Endothelial cell of umbilical vein (primary cell): ENCODE measurements around the gene NABP1. TPM values are rescaled to one million over a fixed set of nuclear protein-coding genes. Genes with fewer than 3 reads are reported as not detected.

Experiments used
- BruUV-seq: library from RNA; stranded (reverse); fragments of 400-500 nt; replicated peaks from 2 replicates; lab custom pipeline; 2021; lab: Mats Ljungman, UMichigan
- CTCF ChIA-PET: fragments of 300-600, 350-600 bp; sonication (Branson Sonifier 250); formaldehyde crosslinking; loops from one replicate; lab custom pipeline; 2021; ENCODE audit warnings: antibody characterized with exemption, inconsistent platforms; lab: Charles Lee
- POLR2A ChIA-PET: fragments of 300-600, 350-600 bp; sonication (Branson Sonifier 250); formaldehyde crosslinking; loops from one replicate; lab custom pipeline; 2021; ENCODE audit warnings: antibody characterized with exemption, inconsistent platforms; lab: Charles Lee
- DNase-seq: peaks from one replicate; pipeline ENCODE4 v3.0.0-alpha.2; 2011; ENCODE audit warnings: low read depth, low spot score
- FAIRE-seq: peaks from 2 replicates; lab custom pipeline; 2011; peaks lifted over from hg19 to GRCh38; lab: Jason Lieb, UNC
- H2AFZ ChIP-seq: 2 replicates; pipeline ENCODE4 v1.6.0; 2012; ENCODE audit warnings: low read depth, low read length, control low read depth, inconsistent platforms
- H3K27ac ChIP-seq: 2 replicates; pipeline ENCODE4 v1.5.1; 2011; ENCODE audit warnings: low read depth, mild to moderate bottlenecking, control low read depth, low read length, moderate library complexity; ENCODE audit not compliant: insufficient read depth
- H3K27me3 ChIP-seq, 2 experiments: 2 replicates each; pipeline versions ENCODE4 v1.6.0 to v1.6.1; 2011; ENCODE audit warnings: low read length in 2 of 2, mixed read lengths in 1 of 2; ENCODE audit not compliant: control insufficient read depth in 2 of 2, insufficient read depth in 2 of 2
- H3K36me3 ChIP-seq, 2 experiments: 2 replicates in 1 of 2; 3 replicates in 1 of 2; pipeline ENCODE4 v1.5.1; 2011; ENCODE audit warnings: low read length in 2 of 2, mild to moderate bottlenecking in 1 of 2, moderate library complexity in 1 of 2; ENCODE audit not compliant: control insufficient read depth in 2 of 2, insufficient read depth in 2 of 2; ENCODE audit errors: extremely low read depth in 1 of 2
- H3K4me1 ChIP-seq: 3 replicates; pipeline ENCODE4 v1.5.1; 2011; ENCODE audit warnings: mild to moderate bottlenecking, low read length; ENCODE audit not compliant: control insufficient read depth, insufficient read depth; ENCODE audit errors: extremely low read depth
- H3K4me2 ChIP-seq: 2 replicates; pipeline ENCODE4 v1.6.1; 2011; ENCODE audit warnings: low read length, control low read depth, mixed read lengths; ENCODE audit not compliant: insufficient read depth
- H3K4me3 ChIP-seq, 3 experiments: fragments of 200-600 bp in 1 of 3; sonication (generic), shearing (Covaris generic) in 1 of 3; replicated peaks in 1 of 3; 2 replicates each; pipeline ENCODE4 v1.5.1; 2011 to 2016; ENCODE audit warnings: control low read depth in 3 of 3, low read length in 3 of 3, mild to moderate bottlenecking in 2 of 3, inconsistent platforms in 1 of 3, low read depth in 1 of 3, moderate library complexity in 1 of 3; ENCODE audit not compliant: insufficient read depth in 1 of 3
- H3K79me2 ChIP-seq: 2 replicates; pipeline ENCODE4 v1.6.0; 2012; ENCODE audit warnings: low read length, inconsistent platforms; ENCODE audit not compliant: control insufficient read depth, insufficient read depth
- H3K9ac ChIP-seq: replicated peaks from 2 replicates; pipeline ENCODE3; 2011; ENCODE audit warnings: low read length, control low read depth; ENCODE audit not compliant: insufficient read depth; ENCODE audit errors: extremely low read depth
- H3K9me1 ChIP-seq: replicated peaks from 3 replicates; pipeline ENCODE4 v1.6.0; 2011; ENCODE audit warnings: mild to moderate bottlenecking, low read length; ENCODE audit not compliant: control insufficient read depth, insufficient read depth; ENCODE audit errors: extremely low read depth
- H3K9me3 ChIP-seq: replicated peaks from 2 replicates; pipeline ENCODE4 v1.5.1; 2012; ENCODE audit warnings: low read length, inconsistent platforms; ENCODE audit not compliant: control insufficient read depth, insufficient read depth
- H4K20me1 ChIP-seq: replicated peaks from 2 replicates; pipeline ENCODE3; 2011; ENCODE audit warnings: mild to moderate bottlenecking, low read length; ENCODE audit not compliant: control insufficient read depth, insufficient read depth; ENCODE audit errors: extremely low read depth
- CTCF ChIP-seq, 2 donors: IDR thresholded peaks; 1 replicate in 1 of 2; 2 replicates in 1 of 2; pipeline ENCODE4 v1.5.1; 2011; ENCODE audit warnings: low read length in 2 of 2, mild to moderate bottlenecking in 2 of 2, moderate library complexity in 2 of 2, control low read depth in 1 of 2, inconsistent platforms in 1 of 2, low read depth in 1 of 2; ENCODE audit not compliant: insufficient read depth in 1 of 2; ENCODE audit errors: extremely low read depth in 1 of 2
- EZH2 ChIP-seq: IDR thresholded peaks from 2 replicates; pipeline ENCODE4 v1.6.1; 2012; ENCODE audit warnings: borderline replicate concordance, low read depth, mild to moderate bottlenecking, moderate library complexity, low read length, inconsistent platforms; ENCODE audit not compliant: severe bottlenecking
- FOS ChIP-seq: IDR thresholded peaks from 2 replicates; pipeline ENCODE4 v1.6.1; 2011; ENCODE audit warnings: mild to moderate bottlenecking, low read length, moderate library complexity, borderline replicate concordance; ENCODE audit not compliant: insufficient read depth
- GATA2 ChIP-seq: IDR thresholded peaks from 2 replicates; pipeline ENCODE4 v1.7.0; 2011; ENCODE audit warnings: low read depth, mild to moderate bottlenecking, moderate library complexity, mixed read lengths, low read length; ENCODE audit not compliant: insufficient read length, insufficient read depth
- JUN ChIP-seq: IDR thresholded peaks from 2 replicates; pipeline ENCODE4 v1.6.1; 2011; ENCODE audit warnings: borderline replicate concordance, low read depth; ENCODE audit not compliant: insufficient read length, insufficient read depth
- MAX ChIP-seq: IDR thresholded peaks from 2 replicates; pipeline ENCODE4 v1.6.1; 2011; ENCODE audit not compliant: insufficient read depth, insufficient read length
- MYC ChIP-seq: IDR thresholded peaks from one replicate; pipeline ENCODE4 v1.6.1; 2011; ENCODE audit warnings: mild to moderate bottlenecking, low read depth, low read length
- POLR2A ChIP-seq: IDR thresholded peaks from 2 replicates; pipeline ENCODE4 v1.6.1; 2012; ENCODE audit warnings: low read depth, mild to moderate bottlenecking, control low read depth, low read length
- POLR2AphosphoS5 ChIP-seq: IDR thresholded peaks from 2 replicates; pipeline ENCODE4 v1.6.1; 2012; ENCODE audit warnings: low read depth, mild to moderate bottlenecking, control low read depth, low read length, moderate library complexity; ENCODE audit not compliant: insufficient read depth
- dilution Hi-C: fragments of 300-500 bp; cut with MboI; formaldehyde crosslinking; loops from one replicate; pipeline ENCODE4 v1.15.0; 2019; ENCODE audit warnings: low sequenced_read_pairs; ENCODE audit not compliant: extremely low pct_ligation_motif_present
- intact Hi-C: fragments of 100-400 bp; cut with micrococcal nuclease; formaldehyde crosslinking; loops from one replicate; pipeline ENCODE4 v1.10.0; 2022
- polyA plus RNA-seq, 4 experiments: library from polyadenylated mRNA; depleted of rRNA in 3 of 4; stranded (reverse) in 3 of 4; unstranded in 1 of 4; fragments of >200 nt; gene quantifications; 2 replicates each; pipeline versions ENCODE4 v1.2.1 to v1.2.3, GENCODE V29; 2011 to 2012; ENCODE audit warnings: missing spikeins in 1 of 4
- total RNA-seq: library from RNA; stranded (reverse); gene quantifications from 2 replicates; pipeline ENCODE4 v1.2.3, GENCODE V29; 2021

Gene NABP1
- total and polyA plus RNA-seq, 2 donors (not counting 3 experiments of a cell fraction or from before 2014, with no cell fraction given) = 14.7 to 47.6 TPM

DNA sequence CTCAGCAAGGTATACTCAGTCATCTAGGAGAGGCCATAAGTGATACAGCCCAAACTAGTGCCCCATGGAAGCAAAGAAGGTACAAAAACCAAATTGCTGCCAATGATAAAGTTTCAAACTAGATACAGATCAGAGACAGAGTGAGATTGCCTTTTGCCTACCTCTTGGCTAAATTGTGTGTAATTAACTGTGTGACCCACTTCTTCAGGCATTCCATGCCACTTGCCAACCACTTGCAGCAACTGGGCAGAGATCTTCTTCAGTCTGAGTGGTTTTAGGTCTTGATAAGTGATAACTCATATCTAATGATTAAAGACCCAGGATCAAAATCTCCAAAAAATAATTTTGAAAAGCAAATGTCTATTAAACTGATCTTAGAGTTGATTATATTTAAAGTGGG lies 21.1 kb upstream of the NABP1 start:
- TF ChIP-seq GATA2 (no peak), MAX (no peak), POLR2AphosphoS5 (no peak), MYC (no peak), POLR2A (no peak), CTCF (IDR thresholded peaks at IDR 0.05; ENCODE audit: extremely low read depth in 1 of 2, insufficient read depth in 1 of 2, low read depth in 1 of 2, low read length in 2 of 2) (no peak), FOS (no peak), JUN (no peak), EZH2 (no peak)
- no peak overlapping the region for H3K27ac ChIP-seq
- no peak overlapping the region for H2AFZ ChIP-seq
- DNase-seq (no peak), FAIRE-seq (no peak)
- H3K9ac ChIP-seq = no peak overlapping the region
- no peaks in the 10 kb centered on the region for H3K9me1 ChIP-seq
- ChIA-PET POLR2A (interaction anchor here (1.4 kb wide), 1 partner anchor 21 kb away, joined by 7 read pairs; the partner anchor contains the start of gene NABP1), CTCF (no interaction called here)
- no peaks in the 10 kb centered on the region for H3K27me3 ChIP-seq
- intact Hi-C loops (no loop called here), dilution Hi-C loops (no loop called here)
- no peaks in the 10 kb centered on the region for H3K36me3 ChIP-seq
- peaks cover 15% of the 10 kb centered on the region for H3K4me1 ChIP-seq
- H3K4me3 ChIP-seq = no peak overlapping the region
- no peaks in the 10 kb centered on the region for H3K9me3 ChIP-seq
- no peaks in the 10 kb centered on the region for H4K20me1 ChIP-seq
- H3K79me2 ChIP-seq = no peaks in the 10 kb centered on the region
- BruUV-seq = no TSS peak
- H3K4me2 ChIP-seq = no peak overlapping the region
